ENCODE measurements around the gene ENOX1. TPM values are rescaled to one million over a fixed set of nuclear protein-coding genes. Genes with fewer than 3 reads are reported as not detected.

Gene ENOX1
- total and polyA plus RNA-seq, 7 donors: 0.23 to 20.2 (median 11.1) TPM

DNA sequence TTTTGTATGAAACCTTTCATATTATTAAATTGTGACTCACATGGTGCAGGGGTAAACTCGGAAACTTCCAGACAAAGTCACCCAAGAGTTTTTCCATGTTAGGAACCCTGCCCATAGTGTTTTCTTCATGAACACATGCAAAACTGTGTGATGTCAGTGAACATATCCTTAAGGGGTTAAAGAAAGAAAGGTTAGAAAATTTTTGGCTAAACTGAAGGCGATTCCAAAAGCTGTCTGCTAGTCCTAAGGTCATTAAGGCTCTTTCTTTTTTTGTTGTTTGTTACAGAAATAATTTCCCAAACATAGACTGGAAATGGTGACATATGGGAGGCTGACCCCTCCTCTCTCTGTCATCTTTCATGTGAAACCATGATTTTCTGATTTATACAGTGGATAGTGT is 491.5 kb downstream of the ENOX1 start:
- H3K27me3 ChIP-seq: no peaks in the 10 kb centered on the region
- TF ChIP-seq POLR2AphosphoS5 (IDR thresholded peaks at IDR 0.05): no peak
- no peak for TF ChIP-seq EP300 (IDR thresholded peaks at IDR 0.05)
- TF ChIP-seq, protein P1, sequence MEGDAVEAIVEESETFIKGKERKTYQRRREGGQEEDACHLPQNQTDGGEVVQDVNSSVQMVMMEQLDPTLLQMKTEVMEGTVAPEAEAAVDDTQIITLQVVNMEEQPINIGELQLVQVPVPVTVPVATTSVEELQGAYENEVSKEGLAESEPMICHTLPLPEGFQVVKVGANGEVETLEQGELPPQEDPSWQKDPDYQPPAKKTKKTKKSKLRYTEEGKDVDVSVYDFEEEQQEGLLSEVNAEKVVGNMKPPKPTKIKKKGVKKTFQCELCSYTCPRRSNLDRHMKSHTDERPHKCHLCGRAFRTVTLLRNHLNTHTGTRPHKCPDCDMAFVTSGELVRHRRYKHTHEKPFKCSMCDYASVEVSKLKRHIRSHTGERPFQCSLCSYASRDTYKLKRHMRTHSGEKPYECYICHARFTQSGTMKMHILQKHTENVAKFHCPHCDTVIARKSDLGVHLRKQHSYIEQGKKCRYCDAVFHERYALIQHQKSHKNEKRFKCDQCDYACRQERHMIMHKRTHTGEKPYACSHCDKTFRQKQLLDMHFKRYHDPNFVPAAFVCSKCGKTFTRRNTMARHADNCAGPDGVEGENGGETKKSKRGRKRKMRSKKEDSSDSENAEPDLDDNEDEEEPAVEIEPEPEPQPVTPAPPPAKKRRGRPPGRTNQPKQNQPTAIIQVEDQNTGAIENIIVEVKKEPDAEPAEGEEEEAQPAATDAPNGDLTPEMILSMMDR (IDR thresholded peaks at IDR 0.05): no peak
- no peak for TF ChIP-seq POLR2A (IDR thresholded peaks at IDR 0.05)
- WGBS, 2 donors: 58 to 61% methylated on average over 2 of the region's 2 CpGs
- no peak overlapping the region for H3K4me3 ChIP-seq
- H3K4me1 ChIP-seq: peaks cover 0 to 29% (median 21%) of the 10 kb centered on the region in 4 donors
- intact Hi-C loops (cut with DNase I): no loop called here
- DNase-seq: no peak
- no peak overlapping the region for H3K27ac ChIP-seq
- no peaks in the 10 kb centered on the region for H3K9me3 ChIP-seq
- peaks cover 0 to 9% (median 0%) of the 10 kb centered on the region in 4 donors for H3K36me3 ChIP-seq

DNA sequence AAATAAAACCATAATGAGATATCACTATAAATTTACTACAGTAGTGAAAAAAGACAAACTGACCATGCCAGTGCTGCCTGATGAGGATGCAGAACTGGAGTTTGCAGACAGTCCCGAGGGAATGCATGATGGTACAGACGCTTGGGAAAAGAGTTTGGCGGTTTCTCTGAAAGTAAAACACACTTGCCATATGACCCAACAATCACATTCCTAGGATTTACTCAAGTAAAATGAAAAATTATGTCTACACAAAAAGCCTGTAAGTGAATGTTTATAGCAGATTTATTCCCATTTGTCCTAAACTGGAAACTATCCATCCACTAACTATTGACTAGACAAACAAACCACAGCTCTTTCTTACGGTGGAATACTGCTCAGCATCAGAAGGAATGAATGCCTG is 492.4 kb downstream of the ENOX1 start:
- peaks cover 0 to 29% (median 25%) of the 10 kb centered on the region in 4 donors for H3K4me1 ChIP-seq
- intact Hi-C loops (cut with DNase I): no loop called here
- peaks cover 0 to 9% (median 0%) of the 10 kb centered on the region in 4 donors for H3K36me3 ChIP-seq
- WGBS, 2 donors: 76 to 77% methylated on average over 4 of the region's 4 CpGs
- no peak for TF ChIP-seq POLR2AphosphoS5 (IDR thresholded peaks at IDR 0.05)
- TF ChIP-seq, protein P1 (IDR thresholded peaks at IDR 0.05): no peak
- no peak for TF ChIP-seq POLR2A (IDR thresholded peaks at IDR 0.05)
- TF ChIP-seq EP300 (IDR thresholded peaks at IDR 0.05): no peak
- no peaks in the 10 kb centered on the region for H3K9me3 ChIP-seq
- no peaks in the 10 kb centered on the region for H3K27me3 ChIP-seq
- no peak overlapping the region for H3K27ac ChIP-seq
- no peak overlapping the region for H3K4me3 ChIP-seq
- DNase-seq: no peak

DNA sequence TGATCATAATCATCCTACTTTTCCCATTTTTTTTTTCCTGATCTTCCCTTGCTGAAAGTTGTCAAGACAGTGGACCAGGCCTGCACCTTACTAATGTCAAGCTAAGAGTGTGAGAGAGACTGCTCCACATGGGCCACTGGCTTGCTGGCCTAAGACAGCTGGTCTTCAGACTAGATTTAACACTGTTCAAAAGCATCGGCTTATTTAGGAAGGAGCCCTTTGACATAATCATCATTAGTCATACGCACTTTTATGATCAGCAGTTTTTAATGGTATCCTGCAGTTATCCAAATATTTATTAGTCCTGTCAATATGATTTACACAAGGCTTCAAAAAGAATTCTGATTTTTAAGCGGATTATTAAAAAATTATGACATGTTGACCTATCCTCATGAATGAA is 492.8 kb downstream of the ENOX1 start:
- no peak overlapping the region for H3K4me3 ChIP-seq
- H3K4me1 ChIP-seq: peaks cover 0 to 29% (median 25%) of the 10 kb centered on the region in 4 donors
- peaks cover 0 to 9% (median 0%) of the 10 kb centered on the region in 4 donors for H3K36me3 ChIP-seq
- TF ChIP-seq POLR2A (IDR thresholded peaks at IDR 0.05): no peak
- no peak for TF ChIP-seq POLR2AphosphoS5 (IDR thresholded peaks at IDR 0.05)
- no peak for TF ChIP-seq EP300 (IDR thresholded peaks at IDR 0.05)
- TF ChIP-seq, protein P1 (IDR thresholded peaks at IDR 0.05): no peak
- no peaks in the 10 kb centered on the region for H3K27me3 ChIP-seq
- no peak for DNase-seq
- no peaks in the 10 kb centered on the region for H3K9me3 ChIP-seq
- H3K27ac ChIP-seq: no peak overlapping the region
- intact Hi-C loops (cut with DNase I): no loop called here
- WGBS, 2 donors: 77 to 86% methylated on average over 3 of the region's 3 CpGs

DNA sequence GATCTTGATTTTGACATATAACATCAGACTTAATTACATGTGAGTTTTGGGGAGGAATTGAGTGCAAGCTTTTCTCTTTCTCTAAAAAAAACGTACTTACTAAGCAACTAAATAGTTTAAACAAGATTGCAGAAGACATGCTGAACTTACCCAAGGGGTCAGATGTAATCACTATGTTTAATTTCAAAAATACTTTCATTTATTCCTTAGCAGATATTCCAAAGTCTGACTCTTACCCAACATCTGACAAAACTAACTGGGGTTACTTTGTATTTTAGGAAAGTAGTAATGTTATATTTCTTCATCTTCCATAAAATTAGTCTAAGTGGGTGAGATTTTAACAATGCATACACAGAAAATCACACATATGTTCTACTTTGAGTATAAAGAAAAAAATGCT is 493.2 kb downstream of the ENOX1 start:
- intact Hi-C loops (cut with DNase I): no loop called here
- Histone ChIP-seq H3K27me3 (no peaks in the 10 kb centered on the region), H3K4me3 (no peak overlapping the region), H3K27ac (no peak overlapping the region), H3K4me1 (peaks cover 0 to 29% (median 24%) of the 10 kb centered on the region in 4 donors), H3K9me3 (no peaks in the 10 kb centered on the region), H3K36me3 (peaks cover 0 to 9% (median 0%) of the 10 kb centered on the region in 4 donors)
- WGBS, 2 donors: 66 to 73% methylated on average over 1 of the region's 1 CpG
- DNase-seq: no peak
- TF ChIP-seq, protein P1 (IDR thresholded peaks at IDR 0.05): no peak
- TF ChIP-seq EP300 (IDR thresholded peaks at IDR 0.05): no peak
- TF ChIP-seq POLR2AphosphoS5 (IDR thresholded peaks at IDR 0.05): no peak
- no peak for TF ChIP-seq POLR2A (IDR thresholded peaks at IDR 0.05)

DNA sequence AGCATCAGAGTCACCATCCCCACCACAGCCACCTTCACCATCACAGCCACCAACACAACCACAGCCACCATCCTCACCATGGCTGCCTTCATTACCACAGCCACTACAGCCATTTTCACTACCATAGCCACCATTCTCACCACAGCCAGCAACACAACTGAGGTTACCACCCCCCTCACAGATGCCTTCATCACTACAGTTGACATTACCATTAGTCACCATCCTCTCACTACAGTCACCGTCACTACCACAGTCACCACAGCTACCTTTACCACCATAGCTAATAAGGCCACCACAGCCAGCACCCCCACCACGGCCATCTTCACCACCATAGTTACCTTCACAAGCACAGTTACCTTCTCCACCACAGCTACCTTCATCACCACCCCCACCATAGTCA is 493.8 kb downstream of the ENOX1 start:
- Histone ChIP-seq H3K4me1 (peaks cover 0 to 25% (median 19%) of the 10 kb centered on the region in 4 donors), H3K9me3 (no peaks in the 10 kb centered on the region), H3K27me3 (no peaks in the 10 kb centered on the region), H3K27ac (no peak overlapping the region), H3K4me3 (no peak overlapping the region), H3K36me3 (peaks cover 0 to 9% (median 0%) of the 10 kb centered on the region in 4 donors)
- intact Hi-C loops (cut with DNase I): no loop called here
- no peak for DNase-seq
- TF ChIP-seq POLR2AphosphoS5 (IDR thresholded peaks at IDR 0.05) (no peak), EP300 (IDR thresholded peaks at IDR 0.05) (no peak), POLR2A (IDR thresholded peaks at IDR 0.05) (no peak)
- TF ChIP-seq, protein P1 (IDR thresholded peaks at IDR 0.05): no peak
- WGBS, 2 donors: 84 to 87% methylated on average over 2 of the region's 2 CpGs
